ENCODE results near the gene LRP2.

- TF ChIP-seq CTCF (IDR thresholded peaks at IDR 0.05) (no peak), POLR2A (IDR thresholded peaks at IDR 0.05) (no peak)
These were observed 223.2 kb downstream of the LRP2 start for GRCh38 chr2:169139145-169139544.

Data from lower leg skin (tissue), 3 donors.